GM12801 (cell line): ENCODE results near the gene PQBP1.

Experiments used
- TF ChIP-seq, protein P1 (sequence below): IDR thresholded peaks from one replicate; pipeline ENCODE4 v1.5.1; 2011; ENCODE audit warnings: control low read depth; ENCODE audit not compliant: insufficient read length; ENCODE audit errors: extremely low read depth

Gene PQBP1

DNA sequence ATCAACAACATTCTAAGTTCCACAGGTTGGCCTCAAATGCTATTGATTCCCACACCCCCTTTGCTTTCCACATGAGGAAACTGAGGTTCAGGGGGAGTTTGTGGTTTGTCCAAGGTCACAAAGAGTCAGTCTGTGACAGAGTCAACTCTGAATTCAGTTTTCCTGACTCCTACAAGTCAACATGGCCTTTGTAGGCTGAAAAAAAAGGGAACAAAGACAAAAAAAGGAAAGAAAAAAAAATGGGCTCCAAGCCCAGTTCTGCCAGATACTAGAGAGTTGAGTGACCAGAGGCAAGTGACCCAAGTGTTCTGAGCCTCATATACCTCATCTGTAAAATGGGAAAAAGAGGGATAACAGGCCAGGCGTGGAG is 37.6 kb downstream of the PQBP1 start:
- TF ChIP-seq, protein P1, sequence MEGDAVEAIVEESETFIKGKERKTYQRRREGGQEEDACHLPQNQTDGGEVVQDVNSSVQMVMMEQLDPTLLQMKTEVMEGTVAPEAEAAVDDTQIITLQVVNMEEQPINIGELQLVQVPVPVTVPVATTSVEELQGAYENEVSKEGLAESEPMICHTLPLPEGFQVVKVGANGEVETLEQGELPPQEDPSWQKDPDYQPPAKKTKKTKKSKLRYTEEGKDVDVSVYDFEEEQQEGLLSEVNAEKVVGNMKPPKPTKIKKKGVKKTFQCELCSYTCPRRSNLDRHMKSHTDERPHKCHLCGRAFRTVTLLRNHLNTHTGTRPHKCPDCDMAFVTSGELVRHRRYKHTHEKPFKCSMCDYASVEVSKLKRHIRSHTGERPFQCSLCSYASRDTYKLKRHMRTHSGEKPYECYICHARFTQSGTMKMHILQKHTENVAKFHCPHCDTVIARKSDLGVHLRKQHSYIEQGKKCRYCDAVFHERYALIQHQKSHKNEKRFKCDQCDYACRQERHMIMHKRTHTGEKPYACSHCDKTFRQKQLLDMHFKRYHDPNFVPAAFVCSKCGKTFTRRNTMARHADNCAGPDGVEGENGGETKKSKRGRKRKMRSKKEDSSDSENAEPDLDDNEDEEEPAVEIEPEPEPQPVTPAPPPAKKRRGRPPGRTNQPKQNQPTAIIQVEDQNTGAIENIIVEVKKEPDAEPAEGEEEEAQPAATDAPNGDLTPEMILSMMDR: no peak

DNA sequence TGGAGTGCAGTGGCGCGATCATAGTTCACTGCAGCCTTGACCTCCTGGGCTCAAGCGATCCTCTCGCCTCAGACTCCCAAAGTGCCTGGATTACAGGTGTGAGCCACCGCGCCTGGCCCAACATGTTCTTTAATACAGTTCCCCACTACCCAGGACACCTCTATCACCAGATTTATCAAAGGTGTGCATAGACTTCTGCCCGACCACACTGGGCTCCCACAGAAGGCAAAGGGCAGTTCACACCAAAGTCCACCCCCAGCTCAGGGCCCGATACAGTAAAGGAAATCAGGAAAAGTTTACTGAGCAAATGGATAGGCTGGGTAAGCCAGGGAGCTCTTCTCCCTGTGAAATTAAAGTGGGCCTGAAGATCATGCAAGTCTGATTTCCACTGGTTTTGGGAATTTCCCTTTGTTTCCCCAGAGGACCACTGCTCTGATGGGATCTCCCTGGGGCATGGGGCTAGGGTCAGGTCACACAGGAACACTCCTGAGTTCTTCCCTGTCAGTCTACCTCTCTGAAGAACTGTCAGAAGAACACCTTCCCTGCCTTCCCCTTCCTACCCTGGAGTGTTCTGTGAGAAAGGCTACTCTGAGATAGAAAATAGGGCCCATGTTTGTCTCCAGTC is 38.8 kb downstream of the PQBP1 start:
- TF ChIP-seq, protein P1: no peak

DNA sequence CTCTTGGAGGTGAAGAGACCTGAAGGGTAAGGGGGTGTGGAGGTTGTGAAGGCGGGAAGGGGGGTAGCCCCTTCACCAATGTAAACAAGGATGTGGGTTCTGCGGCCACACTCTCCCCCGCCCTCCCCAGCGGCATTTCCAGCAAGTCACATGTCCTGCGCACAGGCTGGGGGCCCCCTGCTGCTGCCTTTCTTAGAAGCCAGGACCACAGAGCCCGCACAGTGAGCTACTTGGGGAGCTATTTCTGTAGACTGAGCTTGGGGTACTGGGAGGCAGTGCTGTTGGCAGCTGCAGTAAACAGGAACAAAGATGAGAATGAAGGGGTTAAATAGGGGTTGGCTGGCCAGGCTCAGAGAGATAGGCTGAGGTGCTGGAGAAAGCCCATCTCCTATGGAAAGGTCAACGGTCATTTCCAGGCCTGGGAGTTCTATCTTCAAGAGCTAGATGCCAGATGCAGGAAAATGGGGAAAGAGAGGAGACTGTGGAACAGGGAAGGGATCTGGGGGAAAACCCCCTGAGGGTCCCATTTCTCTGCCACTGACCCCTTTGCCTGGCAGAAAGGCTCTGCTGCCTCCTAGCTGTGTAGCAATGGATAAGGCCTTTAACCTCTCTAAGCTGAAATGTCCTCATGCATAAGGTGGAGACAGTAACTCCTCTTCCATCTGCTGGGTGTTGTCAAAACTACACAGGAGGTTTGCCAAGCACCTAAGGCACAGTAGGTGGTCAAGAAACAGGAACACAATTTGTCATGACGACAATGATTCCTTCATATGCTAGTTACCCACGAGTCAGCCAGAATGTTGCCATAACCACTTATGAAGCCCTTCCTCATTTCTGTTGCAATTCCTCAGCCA is 39.6 kb downstream of the PQBP1 start:
- TF ChIP-seq, protein P1: no peak

DNA sequence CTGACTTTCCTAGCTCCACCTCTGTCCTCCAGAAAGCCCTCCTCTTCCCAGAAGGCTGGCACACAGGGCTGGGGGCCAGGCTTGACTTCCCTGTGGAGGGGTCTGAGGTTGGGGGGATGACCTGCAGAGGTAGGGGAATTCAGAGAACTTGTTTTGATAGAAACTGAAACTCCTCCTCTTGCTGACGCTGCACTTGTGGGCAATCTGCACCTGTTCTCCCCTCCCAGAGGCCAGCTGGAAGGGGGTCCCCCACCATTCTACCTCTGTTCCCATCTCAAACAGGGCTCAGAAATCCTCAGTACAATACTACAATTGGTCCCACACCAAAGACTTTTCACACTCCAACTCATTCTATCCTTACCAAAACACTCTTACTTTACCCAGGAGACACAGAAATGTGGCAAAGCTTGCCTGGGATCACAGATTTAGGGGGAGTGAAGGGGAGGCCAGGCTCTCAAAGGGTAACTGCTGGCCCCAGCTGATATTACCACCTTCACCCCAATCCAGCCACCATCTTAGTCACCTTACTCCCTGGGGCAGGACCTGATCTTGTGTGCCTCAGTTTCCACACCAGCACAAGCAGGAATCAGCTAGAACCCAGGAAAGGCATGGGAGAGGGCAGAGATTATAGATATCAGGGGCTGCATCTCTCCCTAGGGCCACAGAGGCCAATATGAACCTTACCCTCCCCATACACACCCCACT is 41.1 kb downstream of the PQBP1 start:
- TF ChIP-seq, protein P1: no peak

DNA sequence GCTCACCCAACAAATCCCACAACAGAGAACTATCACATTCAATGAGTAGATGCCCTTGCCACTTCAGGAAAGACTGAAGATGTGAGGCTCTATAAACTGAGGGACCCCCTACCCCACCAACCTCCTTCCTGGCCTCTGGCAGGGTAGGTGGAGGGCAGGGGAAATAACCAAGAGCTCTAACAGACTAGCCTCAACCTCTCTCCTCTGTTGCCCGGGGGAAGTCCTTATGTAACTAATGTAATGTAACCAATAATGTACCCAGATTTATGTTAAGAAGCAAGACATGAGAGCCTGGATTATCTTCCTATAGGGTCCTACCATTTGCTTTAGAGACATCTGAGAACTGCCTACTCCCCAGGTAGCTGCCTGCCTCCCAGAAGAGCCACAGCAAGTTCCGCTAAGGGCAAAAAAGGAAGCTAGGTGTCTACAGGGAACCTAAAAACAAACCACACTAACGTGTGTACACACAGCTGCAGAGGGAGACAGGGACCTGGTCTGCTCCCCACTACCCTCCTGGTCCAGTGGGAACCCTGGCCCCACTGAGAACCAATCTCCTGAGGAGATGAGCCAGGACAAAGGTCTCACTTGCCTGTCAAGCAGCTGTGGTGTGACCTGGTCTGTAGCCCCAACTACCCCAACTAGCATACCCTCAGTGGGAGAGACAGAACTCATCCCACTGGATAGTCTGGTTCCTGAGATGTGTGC is 41.9 kb downstream of the PQBP1 start:
- TF ChIP-seq, protein P1: no peak

DNA sequence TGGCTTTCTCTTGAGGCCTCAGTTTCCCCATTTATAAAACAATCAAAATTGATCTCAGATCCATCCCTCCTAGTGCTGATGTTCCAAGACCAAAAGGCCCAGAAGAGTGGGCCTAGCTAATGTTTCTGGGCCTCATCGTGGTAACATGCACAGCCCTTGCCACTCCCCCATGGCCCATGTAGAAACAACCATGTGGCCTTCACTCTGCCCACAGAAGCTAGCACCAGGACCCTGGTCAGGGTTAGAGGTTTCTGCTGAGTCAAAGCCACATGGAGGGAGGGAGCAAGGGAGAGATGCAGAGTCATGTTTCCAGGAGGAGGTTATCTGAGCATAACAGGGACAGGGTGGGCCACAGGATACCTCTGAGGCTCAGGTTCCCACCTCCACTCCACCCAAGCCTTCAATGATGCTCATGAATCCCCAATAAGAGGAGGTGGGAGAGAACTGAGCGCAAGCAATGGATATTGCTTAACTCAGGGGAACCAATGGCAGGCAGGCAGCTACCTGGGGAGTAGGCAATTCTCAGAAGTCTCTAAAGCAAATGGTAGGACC is 42.8 kb downstream of the PQBP1 start:
- TF ChIP-seq, protein P1: no peak

DNA sequence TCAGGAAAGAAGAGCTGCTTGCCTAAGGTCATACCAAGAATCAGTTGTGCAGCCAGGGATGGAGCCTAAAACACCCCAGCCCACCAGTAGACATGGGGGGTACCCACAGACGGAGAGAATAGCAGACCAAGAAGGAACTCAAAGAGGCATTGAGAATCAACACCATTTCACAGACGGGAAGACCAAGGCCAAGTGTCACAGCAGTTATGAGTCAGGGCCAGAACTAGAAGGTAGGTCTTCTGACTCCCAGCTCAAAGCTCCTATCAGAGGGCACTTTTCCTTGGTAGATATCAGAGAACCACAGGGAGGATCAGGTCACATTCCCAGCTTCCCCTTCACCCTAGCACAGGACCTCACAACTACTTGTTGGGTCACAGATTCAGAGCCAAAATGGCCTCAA is 45.2 kb downstream of the PQBP1 start:
- TF ChIP-seq, protein P1: no peak
